K562 (cell line): Measurements from ENCODE around the gene ST8SIA1. TPM values are rescaled to one million over a fixed set of nuclear protein-coding genes. Genes with fewer than 3 reads are reported as not detected.

Experiments used
- ATAC-seq: fragments of 200-7000 bp; cut with Tn5 transposase; 3 replicates; pipeline ENCODE4 v1.9.1; 2020; ENCODE audit warnings: moderate library complexity
- BruUV-seq: library from RNA; stranded (reverse); fragments of 400-500 nt; replicated peaks from 2 replicates; lab custom pipeline; 2021; lab: Mats Ljungman, UMichigan
- CTCF ChIA-PET: fragments of 300-600 bp; formaldehyde crosslinking; extraction: SDS; loops from one replicate; lab custom pipeline; 2021; ENCODE audit warnings: low intra/inter-chr PET ratio; lab: Yijun Ruan, JAX
- POLR2A ChIA-PET: fragments of 300-600, 350-650 bp; sonication (Branson Sonifier 250); formaldehyde crosslinking; extraction: SDS; loops from one replicate; lab custom pipeline; 2021; ENCODE audit warnings: antibody characterized with exemption, inconsistent platforms; lab: Yijun Ruan, JAX
- DNase-seq, 4 experiments: peaks; one replicate each; pipeline versions ENCODE4 v3.0.0 to v3.0.0-alpha.2; 2011 to 2018; ENCODE audit warnings: low spot score in 3 of 4, mixed read lengths in 3 of 4; ENCODE audit errors: extremely low read depth in 1 of 4
- FAIRE-seq: peaks from 2 replicates; lab custom pipeline; 2011; peaks lifted over from hg19 to GRCh38; lab: Jason Lieb, UNC
- H2AFZ ChIP-seq: 2 replicates; pipeline ENCODE4 v1.6.0; 2011; ENCODE audit warnings: low read depth, low read length, control low read depth, inconsistent platforms
- H3K27ac ChIP-seq: fragments of 200-600 bp; 3 replicates; pipeline ENCODE4 v1.8.0; 2011; ENCODE audit warnings: low read depth, mild to moderate bottlenecking, control low read depth, inconsistent platforms, low read length, moderate library complexity, mixed read lengths; ENCODE audit errors: extremely low read depth
- H3K27me3 ChIP-seq, 2 experiments: fragments of 300-600 bp in 1 of 2; 2 replicates in 1 of 2; 3 replicates in 1 of 2; pipeline versions ENCODE4 v1.6.0 to v1.8.0; 2011; ENCODE audit warnings: inconsistent platforms in 2 of 2, low read length in 2 of 2, mild to moderate bottlenecking in 1 of 2, mixed read lengths in 1 of 2, moderate library complexity in 1 of 2; ENCODE audit not compliant: control insufficient read depth in 2 of 2, insufficient read depth in 2 of 2
- H3K36me3 ChIP-seq: fragments of 300-600 bp; 3 replicates; pipeline ENCODE4 v1.8.0; 2011; ENCODE audit warnings: mild to moderate bottlenecking, low read length, inconsistent platforms; ENCODE audit not compliant: control insufficient read depth, insufficient read depth
- H3K4me1 ChIP-seq, 2 experiments: fragments of 200-600 bp in 1 of 2; replicated peaks in 1 of 2; 2 replicates in 1 of 2; 3 replicates in 1 of 2; pipeline versions ENCODE4 v1.5.1 to v1.8.0; 2011; ENCODE audit warnings: inconsistent platforms in 2 of 2, low read length in 2 of 2, mild to moderate bottlenecking in 1 of 2, mixed read lengths in 1 of 2, moderate library complexity in 1 of 2; ENCODE audit not compliant: control insufficient read depth in 2 of 2, insufficient read depth in 2 of 2
- H3K4me2 ChIP-seq: 2 replicates; pipeline ENCODE4 v1.6.1; 2011; ENCODE audit warnings: low read length, control low read depth, inconsistent platforms, mixed read lengths; ENCODE audit not compliant: insufficient read depth
- H3K4me3 ChIP-seq: fragments of 200-600 bp; sonication (generic), shearing (Covaris generic); 2 replicates; pipeline ENCODE4 v1.5.1; 2016; ENCODE audit warnings: control low read depth, inconsistent platforms
- H3K79me2 ChIP-seq: fragments of 200-600 bp; 3 replicates; pipeline ENCODE4 v1.8.0; 2011; ENCODE audit warnings: low read length, inconsistent platforms; ENCODE audit not compliant: control insufficient read depth, insufficient read depth
- H3K9ac ChIP-seq, 2 experiments: 2 replicates each; pipeline versions ENCODE4 v1.6.0 to v1.6.1; 2011; ENCODE audit warnings: low read depth in 2 of 2, low read length in 2 of 2, control low read depth in 1 of 2, inconsistent platforms in 1 of 2, mild to moderate bottlenecking in 1 of 2, mixed read lengths in 1 of 2; ENCODE audit not compliant: insufficient read depth in 1 of 2
- H3K9me1 ChIP-seq: one replicate; pipeline ENCODE4 v1.6.0; 2011; ENCODE audit warnings: inconsistent platforms, mild to moderate bottlenecking, low read length, moderate library complexity; ENCODE audit not compliant: control insufficient read depth, insufficient read depth
- H3K9me3 ChIP-seq: replicated peaks from 2 replicates; pipeline ENCODE4 v1.5.1; 2011; ENCODE audit warnings: low read depth, low read length, inconsistent platforms; ENCODE audit not compliant: control insufficient read depth, insufficient read depth
- H4K20me1 ChIP-seq: replicated peaks from 2 replicates; pipeline ENCODE4 v1.6.1; 2011; ENCODE audit warnings: low read length, inconsistent platforms, mixed read lengths; ENCODE audit not compliant: control insufficient read depth, insufficient read depth
- ATF1 ChIP-seq, 2 experiments: fragments of 450-650 bp in 1 of 2; IDR thresholded peaks; 2 replicates each; pipeline ENCODE4 v1.6.1; 2016; ENCODE audit warnings: missing compliant biosample characterization in 1 of 2, missing genetic modification characterization in 1 of 2
- CBFA2T3 ChIP-seq: fragments of 450-650 bp; IDR thresholded peaks from 2 replicates; pipeline ENCODE4 v1.6.1; 2017
- POLR3A ChIP-seq: IDR thresholded peaks from 2 replicates; pipeline ENCODE4 v1.6.1; 2011; ENCODE audit warnings: borderline replicate concordance, mild to moderate bottlenecking, moderate library complexity; ENCODE audit not compliant: insufficient read length, insufficient read depth; ENCODE audit errors: extremely low read depth
- SRSF1 ChIP-seq: fragments of 200-400 bp; formaldehyde crosslinking; IDR thresholded peaks from 2 replicates; pipeline ENCODE4 v1.6.1; 2017; ENCODE audit warnings: mild to moderate bottlenecking, low read depth, low read length, moderate library complexity
- SRSF7 ChIP-seq: fragments of 200-400 bp; formaldehyde crosslinking; optimal IDR thresholded peaks from 2 replicates; pipeline ENCODE3; 2017; ENCODE audit warnings: mild to moderate bottlenecking, low read depth, low read length
- TGIF2 ChIP-seq: sonication (generic); formaldehyde crosslinking; IDR thresholded peaks from 2 replicates; pipeline ENCODE4 v1.8.1; 2022; ENCODE audit warnings: mild to moderate bottlenecking, missing genetic modification reagents, moderate library complexity
- ZC3H11A ChIP-seq: IDR thresholded peaks from 2 replicates; pipeline ENCODE4 v1.6.1; 2012; ENCODE audit warnings: low read depth, low read length, improper control_type of control experiment
- WGBS: fragments of 100-300 bp; shearing (Covaris generic); methylation state at CpG from one replicate; pipeline ENCODE4 v1.1.6; 2016; ENCODE audit warnings: low coverage, mixed read lengths; ENCODE audit not compliant: insufficient coverage; ENCODE audit errors: missing lambda C conversion rate; 5-methylcytosine and 5-hydroxymethylcytosine counted together
- in situ Hi-C: fragments of 300-500 bp; cut with MboI; formaldehyde crosslinking; loops from 4 replicates; pipeline ENCODE4 v1.15.0; 2018; ENCODE audit warnings: inconsistent platforms, mixed read lengths
- intact Hi-C: fragments of 100-400 bp; cut with micrococcal nuclease; formaldehyde crosslinking; loops from 2 replicates; pipeline ENCODE4 v1.14.2; 2022
- polyA plus RNA-seq, 8 experiments: library from polyadenylated mRNA; depleted of rRNA in 4 of 8; stranded (reverse) in 5 of 8; unstranded in 3 of 8; fragments of >200 nt; fragmentation: Nextera tagmentation in 2 of 8; fragmentation: Illumina TruSeq in 1 of 8; extraction: Ambion mirVana in 2 of 8; extraction: Trizol in 1 of 8; gene quantifications; 2 replicates each; pipeline versions ENCODE4 v1.2.1 to v1.2.3, GENCODE V29; 2011 to 2014; ENCODE audit warnings: inconsistent platforms in 1 of 8, missing spikeins in 1 of 8
- total RNA-seq, 7 experiments: library from RNA; depleted of rRNA in 6 of 7; stranded (reverse); fragments of >200 nt in 6 of 7; fragmentation: Illumina TruSeq in 2 of 7; extraction: Trizol in 2 of 7; gene quantifications; 2 replicates each; pipeline versions ENCODE4 v1.2.1 to v1.2.3, GENCODE V29; 2011 to 2021; ENCODE audit warnings: low replicate concordance in 1 of 7
- TF ChIP-seq, protein P1 (sequence below): fragments of 250-450 bp; sonication (Bioruptor Pico); IDR thresholded peaks from 2 replicates; pipeline ENCODE4 v1.8.0; 2022; ENCODE audit warnings: moderate library complexity, mild to moderate bottlenecking, inconsistent platforms

Gene ST8SIA1
- total and polyA plus RNA-seq, 9 of the 15 experiments (the other 6 are each of a cell fraction or from before 2014, with no cell fraction given): 0.86 to 26.3 (median 4.3) TPM

DNA sequence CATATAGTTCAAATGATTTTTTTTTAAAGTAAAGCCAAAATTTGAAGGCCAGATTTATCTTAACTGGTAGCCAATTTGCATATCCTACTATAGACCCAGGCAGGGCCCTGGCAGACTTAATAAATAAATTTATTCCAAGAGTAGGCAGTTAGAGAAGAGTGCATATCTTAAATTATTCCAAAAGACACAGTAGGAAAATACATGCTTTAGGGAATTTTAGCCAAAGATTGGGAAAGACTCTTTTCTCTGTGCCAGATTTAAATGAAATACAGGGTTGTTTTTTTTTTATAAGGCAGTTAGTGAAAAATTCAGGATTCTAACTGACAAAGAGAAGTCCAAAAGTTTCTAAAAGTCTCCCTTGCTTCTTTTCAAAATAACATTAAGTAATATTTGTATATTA lies 65.5 kb downstream of the ST8SIA1 start:
- no TSS peak for BruUV-seq
- no peaks in the 10 kb centered on the region for H3K9me3 ChIP-seq
- H3K79me2 ChIP-seq: no peaks in the 10 kb centered on the region
- POLR2A ChIA-PET: no interaction called here
- H3K36me3 ChIP-seq: no peaks in the 10 kb centered on the region
- H3K4me2 ChIP-seq: no peak overlapping the region
- TF ChIP-seq SRSF1 (no peak), TGIF2 (no peak), ZC3H11A (no peak), SRSF7 (no peak)
- no peaks in the 10 kb centered on the region for H4K20me1 ChIP-seq
- H3K4me3 ChIP-seq: no peak overlapping the region
- CTCF ChIA-PET: no interaction called here
- no peaks in the 10 kb centered on the region; a peak in 2 of 5 replicates for H3K27me3 ChIP-seq
- no peak overlapping the region for H2AFZ ChIP-seq
- ATAC-seq (no peak), DNase-seq (no peak), FAIRE-seq (no peak)
- no peaks in the 10 kb centered on the region for H3K4me1 ChIP-seq
- in situ Hi-C loops: no loop called here
- no peak overlapping the region for H3K27ac ChIP-seq
- H3K9ac ChIP-seq: no peak overlapping the region
- intact Hi-C loops: no loop called here
- no peaks in the 10 kb centered on the region for H3K9me1 ChIP-seq

DNA sequence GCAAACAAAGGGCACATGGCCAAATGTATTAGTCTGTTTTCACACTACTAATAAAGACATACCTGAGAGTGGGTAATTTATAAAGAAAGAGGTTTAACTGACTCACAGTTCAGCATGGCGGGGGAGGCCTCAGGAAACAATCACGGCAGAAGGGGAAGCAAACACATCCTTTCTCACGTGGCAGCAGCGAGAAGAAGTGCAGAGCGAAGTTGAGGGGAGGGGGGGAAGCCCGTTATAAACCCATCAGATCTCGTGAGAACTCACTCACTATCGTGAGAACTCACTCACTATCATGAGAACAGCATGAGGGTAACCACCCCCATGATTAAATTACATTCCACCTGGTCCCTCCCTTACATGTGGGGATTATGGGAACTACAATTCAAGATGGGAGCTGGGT lies 66.1 kb downstream of the ST8SIA1 start:
- FAIRE-seq (no peak), ATAC-seq (no peak), DNase-seq (no peak)
- POLR2A ChIA-PET: no interaction called here
- H3K9me1 ChIP-seq: no peaks in the 10 kb centered on the region
- H3K4me1 ChIP-seq: no peaks in the 10 kb centered on the region
- no peak overlapping the region for H3K4me3 ChIP-seq
- intact Hi-C loops (no loop called here), in situ Hi-C loops (no loop called here)
- H3K27ac ChIP-seq: no peak overlapping the region
- no peaks in the 10 kb centered on the region for H4K20me1 ChIP-seq
- H3K36me3 ChIP-seq: no peaks in the 10 kb centered on the region
- H3K27me3 ChIP-seq: no peaks in the 10 kb centered on the region; a peak in 2 of 5 replicates
- 0% methylated on average over 5 of the region's 8 CpGs for WGBS
- H3K9me3 ChIP-seq: no peaks in the 10 kb centered on the region
- no peak for TF ChIP-seq POLR3A
- no peak for TF ChIP-seq ATF1 (CRISPR knock-in tag; IDR thresholded peaks at IDR 0.05)
- no peak for TF ChIP-seq ATF1 (tag; IDR thresholded peaks at IDR 0.05)
- TF ChIP-seq, protein P1, sequence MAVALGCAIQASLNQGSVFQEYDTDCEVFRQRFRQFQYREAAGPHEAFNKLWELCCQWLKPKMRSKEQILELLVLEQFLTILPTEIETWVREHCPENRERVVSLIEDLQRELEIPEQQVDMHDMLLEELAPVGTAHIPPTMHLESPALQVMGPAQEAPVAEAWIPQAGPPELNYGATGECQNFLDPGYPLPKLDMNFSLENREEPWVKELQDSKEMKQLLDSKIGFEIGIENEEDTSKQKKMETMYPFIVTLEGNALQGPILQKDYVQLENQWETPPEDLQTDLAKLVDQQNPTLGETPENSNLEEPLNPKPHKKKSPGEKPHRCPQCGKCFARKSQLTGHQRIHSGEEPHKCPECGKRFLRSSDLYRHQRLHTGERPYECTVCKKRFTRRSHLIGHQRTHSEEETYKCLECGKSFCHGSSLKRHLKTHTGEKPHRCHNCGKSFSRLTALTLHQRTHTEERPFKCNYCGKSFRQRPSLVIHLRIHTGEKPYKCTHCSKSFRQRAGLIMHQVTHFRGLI: no peak
- TF ChIP-seq CBFA2T3: no peak
- H3K79me2 ChIP-seq: no peaks in the 10 kb centered on the region
- H3K4me2 ChIP-seq: no peak overlapping the region
- BruUV-seq: no TSS peak
- CTCF ChIA-PET: no interaction called here
- no peak overlapping the region for H2AFZ ChIP-seq
- H3K9ac ChIP-seq: no peak overlapping the region
